ENCODE data around the gene DLK2. TPM values are rescaled to one million over a fixed set of nuclear protein-coding genes. Genes with fewer than 3 reads are reported as not detected.

Gene DLK2
- total RNA-seq, 1 donor from 2014 or later: 8.2 TPM

GRCh38 chr6:43493833-43494232, 38.5 kb upstream of the DLK2 start:
- no peak for FAIRE-seq
- Histone ChIP-seq H3K4me3 (ENCODE audit: low read depth, low read length) (no peak overlapping the region), H3K36me3 (ENCODE audit: control insufficient read depth, insufficient read depth, low read length) (peaks cover 6% of the 10 kb centered on the region), H3K27me3 (ENCODE audit: control insufficient read depth, insufficient read depth, low read length) (no peaks in the 10 kb centered on the region)
- DNase-seq (ENCODE audit: low read depth): peak; percentile 39
- no peak for TF ChIP-seq CTCF (IDR thresholded peaks at IDR 0.05; ENCODE audit: insufficient read depth, low read length, severe bottlenecking)

- Histone ChIP-seq H3K4me3 (ENCODE audit: low read depth, low read length) (no peak overlapping the region), H3K27me3 (ENCODE audit: control insufficient read depth, insufficient read depth, low read length) (no peaks in the 10 kb centered on the region), H3K36me3 (ENCODE audit: control insufficient read depth, insufficient read depth, low read length) (peaks cover 4% of the 10 kb centered on the region)
- FAIRE-seq (no peak), DNase-seq (ENCODE audit: low read depth) (no peak)
- TF ChIP-seq CTCF (IDR thresholded peaks at IDR 0.05; ENCODE audit: insufficient read depth, low read length, severe bottlenecking): no peak
Measured at GRCh38 chr6:43493230-43493629, 37.9 kb upstream of the DLK2 start.

- peaks cover 2% of the 10 kb centered on the region for H3K36me3 ChIP-seq (ENCODE audit: control insufficient read depth, insufficient read depth, low read length)
- no peaks in the 10 kb centered on the region for H3K27me3 ChIP-seq (ENCODE audit: control insufficient read depth, insufficient read depth, low read length)
- FAIRE-seq: no peak
- no peak for TF ChIP-seq CTCF (IDR thresholded peaks at IDR 0.05; ENCODE audit: insufficient read depth, low read length, severe bottlenecking)
- no peak overlapping the region for H3K4me3 ChIP-seq (ENCODE audit: low read depth, low read length)
- no peak for DNase-seq (ENCODE audit: low read depth)
Measured at GRCh38 chr6:43492673-43493072, 37.3 kb upstream of the DLK2 start.

- FAIRE-seq (no peak), DNase-seq (ENCODE audit: low read depth) (peak; percentile 73)
- no peak for TF ChIP-seq CTCF (IDR thresholded peaks at IDR 0.05; ENCODE audit: insufficient read depth, low read length, severe bottlenecking)
- Histone ChIP-seq H3K36me3 (ENCODE audit: control insufficient read depth, insufficient read depth, low read length) (no peaks in the 10 kb centered on the region), H3K27me3 (ENCODE audit: control insufficient read depth, insufficient read depth, low read length) (no peaks in the 10 kb centered on the region), H3K4me3 (ENCODE audit: low read depth, low read length) (no peak overlapping the region)
Measured at GRCh38 chr6:43491750-43492661, 36.7 kb upstream of the DLK2 start.

- Histone ChIP-seq H3K27me3 (ENCODE audit: control insufficient read depth, insufficient read depth, low read length) (no peaks in the 10 kb centered on the region), H3K4me3 (ENCODE audit: low read depth, low read length) (no peak overlapping the region), H3K36me3 (ENCODE audit: control insufficient read depth, insufficient read depth, low read length) (no peaks in the 10 kb centered on the region)
- TF ChIP-seq CTCF (IDR thresholded peaks at IDR 0.05; ENCODE audit: insufficient read depth, low read length, severe bottlenecking): no peak
- DNase-seq (ENCODE audit: low read depth): no peak
- no peak for FAIRE-seq
Measured at GRCh38 chr6:43490523-43490939, 35.2 kb upstream of the DLK2 start.
